ENCODE data around the gene TTC31. TPM values are rescaled to one million over a fixed set of nuclear protein-coding genes. Genes with fewer than 3 reads are reported as not detected.
A peak's percentile ranks its signal among the peaks of the same experiment; 100 is the strongest.
"Not testable (repeated sequence)": the region's sequence is repeated elsewhere in the genome, so short reads cannot be mapped to it uniquely, and the experiment has no call there.

The TTC31 gene
- total RNA-seq, 1 experiment from 2014 or later = 38.3 TPM

- CTCF ChIA-PET = interaction anchor here (1.0 to 1.9 kb wide), 3 partner anchors 10 to 123 kb away, joined by 3 to 5 read pairs (median 4); no protein-coding TSS in a partner anchor
- DNase-seq (ENCODE audit: low spot score) (no peak), ATAC-seq (no peak)
- 0 out of 2 replicates have a peak overlapping the region, but pooled peaks have one; percentile 49 for H3K27ac Mint-ChIP-seq
- POLR2A ChIA-PET = no interaction called here
- peaks cover 9% of the 10 kb centered on the region for H3K36me3 Mint-ChIP-seq
- no peak for TF ChIP-seq ZNF138 (CRISPR knock-in tag; conservative IDR thresholded peaks at IDR 0.05)
- no peak for TF ChIP-seq PRRX2 (CRISPR knock-in tag; IDR thresholded peaks at IDR 0.05)
- no peak for TF ChIP-seq ZNF317 (CRISPR knock-in tag; IDR thresholded peaks at IDR 0.05; ENCODE audit: borderline replicate concordance, low read depth)
- TF ChIP-seq ZNF121 (CRISPR knock-in tag; IDR thresholded peaks at IDR 0.05) = no peak
- TF ChIP-seq ZNF423 (CRISPR knock-in tag; IDR thresholded peaks at IDR 0.05) = peak; percentile 19; the same call in 1 of the 2 replicates
- TF ChIP-seq ESRRA (CRISPR knock-in tag; IDR thresholded peaks at IDR 0.05; ENCODE audit: borderline replicate concordance) = no peak
- TF ChIP-seq E2F5 (CRISPR knock-in tag; IDR thresholded peaks at IDR 0.05) = no peak
- H3K4me3 Mint-ChIP-seq = peak overlapping the region; percentile 98
- H3K27me3 Mint-ChIP-seq (ENCODE audit: low read depth) = no peaks in the 10 kb centered on the region
- no peaks in the 10 kb centered on the region for H3K9me3 Mint-ChIP-seq
- H3K4me1 Mint-ChIP-seq = peaks cover 17% of the 10 kb centered on the region
Observed at GRCh38 chr2:74464406-74464805, 18.5 kb upstream of the TTC31 start.

GRCh38 chr2:74470742-74471141 lies 12.1 kb upstream of the TTC31 start:
- Mint-ChIP-seq H3K4me3 (peak overlapping the region; percentile 47), H3K36me3 (peaks cover 14% of the 10 kb centered on the region), H3K4me1 (peaks cover 13% of the 10 kb centered on the region)
- not testable (repeated sequence) for H3K27ac Mint-ChIP-seq; ATAC-seq; H3K27me3 Mint-ChIP-seq (ENCODE audit: low read depth); DNase-seq (ENCODE audit: low spot score); H3K9me3 Mint-ChIP-seq
- ChIA-PET CTCF (interaction anchor here (1.0 to 2.7 kb wide), 3 partner anchors 10 to 35 kb away, joined by 3 to 18 read pairs (median 3); partner anchors contain the start of gene WBP1), POLR2A (interaction anchor here (0.6 to 0.8 kb wide), 2 partner anchors 12 to 192 kb away, joined by 3 to 6 read pairs; partner anchors contain the start of gene WBP1)

- H3K4me3 Mint-ChIP-seq = peak overlapping the region; percentile 96
- H3K4me1 Mint-ChIP-seq = peaks cover 11% of the 10 kb centered on the region
- H3K9me3 Mint-ChIP-seq = no peaks in the 10 kb centered on the region
- ChIA-PET CTCF (interaction anchor here (1.0 to 2.7 kb wide), 3 partner anchors 10 to 35 kb away, joined by 3 to 18 read pairs (median 3); partner anchors contain the start of gene WBP1), POLR2A (interaction anchor here (0.6 to 0.8 kb wide), 3 partner anchors 9 to 191 kb away, joined by 3 to 6 read pairs (median 4); partner anchors contain the start of gene WBP1)
- no peaks in the 10 kb centered on the region for H3K27me3 Mint-ChIP-seq (ENCODE audit: low read depth)
- DNase-seq (ENCODE audit: low spot score) = no peak
- no peak for ATAC-seq
- no peak for TF ChIP-seq ZNF281 (CRISPR knock-in tag; IDR thresholded peaks at IDR 0.05)
- TF ChIP-seq NR1H2 (CRISPR knock-in tag; IDR thresholded peaks at IDR 0.05) = no peak
- no peak for TF ChIP-seq ATF1 (CRISPR knock-in tag; IDR thresholded peaks at IDR 0.05)
- TF ChIP-seq KAT7 (CRISPR knock-in tag; IDR thresholded peaks at IDR 0.05; ENCODE audit: borderline replicate concordance) = no peak
- no peak for TF ChIP-seq ETV6 (CRISPR knock-in tag; IDR thresholded peaks at IDR 0.05)
- no peak for TF ChIP-seq SOX15 (CRISPR knock-in tag; IDR thresholded peaks at IDR 0.05)
- no peak for TF ChIP-seq SMAD3 (CRISPR knock-in tag; IDR thresholded peaks at IDR 0.05; ENCODE audit: borderline replicate concordance)
- TF ChIP-seq FOXK1 (CRISPR knock-in tag; IDR thresholded peaks at IDR 0.05) = no peak
- TF ChIP-seq, protein P1, sequence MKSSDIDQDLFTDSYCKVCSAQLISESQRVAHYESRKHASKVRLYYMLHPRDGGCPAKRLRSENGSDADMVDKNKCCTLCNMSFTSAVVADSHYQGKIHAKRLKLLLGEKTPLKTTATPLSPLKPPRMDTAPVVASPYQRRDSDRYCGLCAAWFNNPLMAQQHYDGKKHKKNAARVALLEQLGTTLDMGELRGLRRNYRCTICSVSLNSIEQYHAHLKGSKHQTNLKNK (CRISPR knock-in tag; IDR thresholded peaks at IDR 0.05) = no peak
- no peak for TF ChIP-seq ZNF671 (CRISPR knock-in tag; IDR thresholded peaks at IDR 0.05)
- no peak for TF ChIP-seq GTF2I (CRISPR knock-in tag; conservative IDR thresholded peaks at IDR 0.05)
- peaks cover 14% of the 10 kb centered on the region for H3K36me3 Mint-ChIP-seq
- H3K27ac Mint-ChIP-seq = peak overlapping the region; percentile 99
Observed at GRCh38 chr2:74471332-74472065, 11.4 kb upstream of the TTC31 start.
